ENCODE measurements around the gene AK4.

The AK4 gene

GRCh38 chr1:65208563-65208973, 60.6 kb downstream of the AK4 start:
- Histone ChIP-seq H3K79me2 (ENCODE audit: insufficient read depth, low read length) (no peaks in the 10 kb centered on the region), H4K20me1 (ENCODE audit: low read depth, low read length) (0 out of 2 replicates have a peak, but pooled peaks cover 4% of the 10 kb centered on the region), H3K4me3 (ENCODE audit: insufficient read depth, low read length, poor library complexity, severe bottlenecking) (no peak overlapping the region), H3K4me2 (ENCODE audit: low read depth, low read length, poor library complexity, severe bottlenecking) (no peak overlapping the region), H3K9me3 (ENCODE audit: insufficient read depth, low read length) (no peaks in the 10 kb centered on the region), H3K27ac (ENCODE audit: low read depth, low read length) (no peak overlapping the region), H3K9me2 (replicated peaks; ENCODE audit: insufficient read depth, low read length) (no peaks in the 10 kb centered on the region), H3K27me3 (ENCODE audit: low read length) (no peaks in the 10 kb centered on the region), H3K36me3 (ENCODE audit: low read length) (no peaks in the 10 kb centered on the region), H3F3A (ENCODE audit: insufficient read depth) (no peaks in the 10 kb centered on the region), H3K9ac (ENCODE audit: low read length) (no peak overlapping the region), H2AFZ (ENCODE audit: low read depth, low read length, severe bottlenecking) (no peak overlapping the region)
- TF ChIP-seq CTCF (IDR thresholded peaks at IDR 0.05; ENCODE audit: insufficient read depth, low read length, poor library complexity, severe bottlenecking) (no peak), EZH2phosphoT487 (conservative IDR thresholded peaks at IDR 0.05; ENCODE audit: low read length) (no peak)

GRCh38 chr1:65209005-65209885, 61.2 kb downstream of the AK4 start:
- TF ChIP-seq EZH2phosphoT487 (conservative IDR thresholded peaks at IDR 0.05; ENCODE audit: low read length), result no peak
- peak; percentile 49 for TF ChIP-seq CTCF (IDR thresholded peaks at IDR 0.05; ENCODE audit: insufficient read depth, low read length, poor library complexity, severe bottlenecking)
- H2AFZ ChIP-seq (ENCODE audit: low read depth, low read length, severe bottlenecking), result no peak overlapping the region
- H3K27ac ChIP-seq (ENCODE audit: low read depth, low read length), result no peak overlapping the region
- H3K9me3 ChIP-seq (ENCODE audit: insufficient read depth, low read length), result no peaks in the 10 kb centered on the region
- H3K27me3 ChIP-seq (ENCODE audit: low read length), result no peaks in the 10 kb centered on the region
- no peaks in the 10 kb centered on the region for H3K9me2 ChIP-seq (replicated peaks; ENCODE audit: insufficient read depth, low read length)
- H3K4me2 ChIP-seq (ENCODE audit: low read depth, low read length, poor library complexity, severe bottlenecking), result no peak overlapping the region
- no peaks in the 10 kb centered on the region for H3F3A ChIP-seq (ENCODE audit: insufficient read depth)
- H4K20me1 ChIP-seq (ENCODE audit: low read depth, low read length), result 0 out of 2 replicates have a peak, but pooled peaks cover 4% of the 10 kb centered on the region
- H3K36me3 ChIP-seq (ENCODE audit: low read length), result no peaks in the 10 kb centered on the region
- H3K4me3 ChIP-seq (ENCODE audit: insufficient read depth, low read length, poor library complexity, severe bottlenecking), result no peak overlapping the region
- no peaks in the 10 kb centered on the region for H3K79me2 ChIP-seq (ENCODE audit: insufficient read depth, low read length)
- H3K9ac ChIP-seq (ENCODE audit: low read length), result no peak overlapping the region

GRCh38 chr1:65210325-65210724, 62.3 kb downstream of the AK4 start:
- Histone ChIP-seq H3K27me3 (ENCODE audit: low read length) (no peaks in the 10 kb centered on the region), H3K36me3 (ENCODE audit: low read length) (no peaks in the 10 kb centered on the region), H3K4me2 (ENCODE audit: low read depth, low read length, poor library complexity, severe bottlenecking) (no peak overlapping the region), H3K27ac (ENCODE audit: low read depth, low read length) (no peak overlapping the region), H3K9ac (ENCODE audit: low read length) (no peak overlapping the region), H3K9me3 (ENCODE audit: insufficient read depth, low read length) (no peaks in the 10 kb centered on the region), H4K20me1 (ENCODE audit: low read depth, low read length) (no peaks in the 10 kb centered on the region), H3F3A (ENCODE audit: insufficient read depth) (no peaks in the 10 kb centered on the region), H2AFZ (ENCODE audit: low read depth, low read length, severe bottlenecking) (no peak overlapping the region), H3K9me2 (replicated peaks; ENCODE audit: insufficient read depth, low read length) (no peaks in the 10 kb centered on the region), H3K79me2 (ENCODE audit: insufficient read depth, low read length) (no peaks in the 10 kb centered on the region), H3K4me3 (ENCODE audit: insufficient read depth, low read length, poor library complexity, severe bottlenecking) (no peak overlapping the region)
- TF ChIP-seq EZH2phosphoT487 (conservative IDR thresholded peaks at IDR 0.05; ENCODE audit: low read length) (no peak), CTCF (IDR thresholded peaks at IDR 0.05; ENCODE audit: insufficient read depth, low read length, poor library complexity, severe bottlenecking) (no peak)

All from SU-DHL-6 (cell line).